Sigmoid colon (tissue), 7 donors: Measurements from ENCODE around the gene DNASE2. TPM values are rescaled to one million over a fixed set of nuclear protein-coding genes. Genes with fewer than 3 reads are reported as not detected.
A peak's percentile ranks its signal among the peaks of the same experiment; 100 is the strongest.
"Not testable (repeated sequence)": the region's sequence is repeated elsewhere in the genome, so short reads cannot be mapped to it uniquely, and the experiment has no call there.

Experiments used
- DNase-seq: peaks from one replicate; pipeline ENCODE4 v3.0.0-alpha.2; 2019
- H3K27ac ChIP-seq, 4 donors: fragments of 200-600 bp; sonication (generic); one replicate each; pipeline ENCODE4 v1.5.1; 2016 to 2019; ENCODE audit warnings: mild to moderate bottlenecking in 1 of 4
- H3K27me3 ChIP-seq, 3 donors: fragments of 200-600 bp; sonication (generic); one replicate each; pipeline ENCODE4 v1.5.1; 2019; ENCODE audit warnings: mild to moderate bottlenecking in 1 of 3
- H3K36me3 ChIP-seq, 4 donors: fragments of 200-600 bp; sonication (generic); one replicate each; pipeline ENCODE4 v1.5.1; 2016 to 2019
- H3K4me1 ChIP-seq, 4 donors: fragments of 200-600 bp; sonication (generic); one replicate each; pipeline ENCODE4 v1.5.1; 2017 to 2019
- H3K4me3 ChIP-seq, 4 donors: fragments of 200-600 bp; sonication (generic); one replicate each; pipeline ENCODE4 v1.5.1; 2017 to 2019; ENCODE audit warnings: mild to moderate bottlenecking in 2 of 4, moderate library complexity in 1 of 4
- H3K9me3 ChIP-seq, 4 donors: fragments of 200-600 bp in 3 of 4; sonication (generic) in 3 of 4; one replicate each; pipeline versions ENCODE4 v1.5.1 to v1.6.1; 2013 to 2019
- CTCF ChIP-seq, 4 experiments: fragments of 450-650 bp in 3 of 4; fragments of 200-600 bp in 1 of 4; IDR thresholded peaks; one replicate each; pipeline ENCODE4 v1.5.1; 2016 to 2019; ENCODE audit warnings: antibody characterized with exemption in 4 of 4, mild to moderate bottlenecking in 3 of 4, moderate library complexity in 2 of 4
- EP300 ChIP-seq, 4 donors: sonication (generic); formaldehyde crosslinking; IDR thresholded peaks; one replicate each; pipeline ENCODE4 v1.6.1; 2017; ENCODE audit warnings: antibody characterized with exemption in 4 of 4
- POLR2A ChIP-seq, 2 donors: fragments of 450-650 bp; IDR thresholded peaks; one replicate each; pipeline ENCODE4 v1.6.1; 2016; ENCODE audit warnings: antibody characterized with exemption in 2 of 2, mild to moderate bottlenecking in 2 of 2, moderate library complexity in 2 of 2
- POLR2AphosphoS5 ChIP-seq, 4 donors: sonication (generic); formaldehyde crosslinking; IDR thresholded peaks; one replicate each; pipeline ENCODE4 v1.6.1; 2017; ENCODE audit warnings: antibody characterized with exemption in 4 of 4
- WGBS, 2 donors: extraction: QIAGEN DNeasy Blood & Tissue Kit; methylation state at CpG; one replicate each; pipeline ENCODE4 v1.1.7; 2013; 5-methylcytosine and 5-hydroxymethylcytosine counted together
- intact Hi-C: fragments of 100-400 bp; cut with DNase I; formaldehyde crosslinking; loops from one replicate; pipeline ENCODE4 v1.15.1; 2023
- polyA plus RNA-seq, 3 donors: library from polyadenylated mRNA; stranded (reverse); fragments of 200-250 nt; gene quantifications; one replicate each; pipeline ENCODE4 v1.2.3, GENCODE V29; 2013
- total RNA-seq, 4 donors: library from RNA; depleted of rRNA; stranded (reverse); fragments of >200 nt; gene quantifications; one replicate each; pipeline ENCODE4 v1.1.0, GENCODE V29; 2016
- donor health status: healthy with polysubstance abuse.
- donor health status: Bipolar disorder and iron deficiency.
- donor health status: healthy.

The DNASE2 gene
- total and polyA plus RNA-seq, 7 donors, result 11.4 to 45.4 (median 30.6) TPM

- peaks cover 0 to 53% (median 18%) of the 10 kb centered on the region in 4 donors for H3K36me3 ChIP-seq
- 96 to 97% methylated on average over 5 of the region's 5 CpGs for WGBS, 2 donors
These were observed 12.3 kb upstream of the DNASE2 start for GRCh38 chr19:12893582-12893981.

DNA sequence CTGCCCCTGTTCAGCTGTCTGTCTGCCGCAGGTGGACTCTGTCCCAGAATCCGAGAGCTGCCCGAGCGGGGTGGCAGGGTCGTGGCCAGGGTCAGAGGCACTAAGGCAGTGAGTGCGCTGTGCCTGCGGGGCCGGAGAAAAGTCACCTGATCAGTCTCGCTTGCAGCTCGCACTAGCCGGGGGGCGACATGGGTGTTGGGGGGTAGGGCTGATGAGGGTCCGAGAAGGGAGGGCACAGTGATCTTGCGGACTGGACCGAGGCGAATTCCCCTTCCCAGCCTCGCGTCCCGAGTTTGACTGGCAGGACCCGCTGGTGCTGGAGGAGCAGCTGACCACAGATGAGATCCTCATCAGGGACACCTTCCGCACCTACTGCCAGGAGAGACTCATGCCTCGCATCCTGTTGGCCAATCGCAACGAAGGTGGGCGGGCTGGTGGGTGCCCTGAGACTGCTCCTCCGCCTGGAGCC lies 10.3 kb upstream of the DNASE2 start:
- peaks cover 0 to 24% (median 19%) of the 10 kb centered on the region in 4 donors for H3K4me1 ChIP-seq
- WGBS, 2 donors, result 6 to 8% methylated on average over 26 of the region's 26 CpGs
- peak overlapping the region; percentile 54 to 97 (median 86) for H3K4me3 ChIP-seq
- H3K27me3 ChIP-seq, result no peaks in the 10 kb centered on the region
- peak overlapping the region; percentile 76 to 89 (median 84) for H3K27ac ChIP-seq
- DNase-seq, result no peak
- TF ChIP-seq POLR2A (IDR thresholded peaks at IDR 0.05) (no peak), POLR2AphosphoS5 (IDR thresholded peaks at IDR 0.05) (no peak), CTCF (IDR thresholded peaks at IDR 0.05) (no peak), EP300 (IDR thresholded peaks at IDR 0.05) (no peak)
- H3K36me3 ChIP-seq, result peaks cover 0 to 33% (median 8%) of the 10 kb centered on the region in 4 donors
- intact Hi-C loops, result loop anchor here (5.0 kb wide), 1 partner anchor 41 kb away; the partner anchor contains the start of gene FARSA
- no peaks in the 10 kb centered on the region for H3K9me3 ChIP-seq

More at GRCh38 chr19:12893582-12893981, 12.3 kb upstream of the DNASE2 start:
- TF ChIP-seq EP300 (IDR thresholded peaks at IDR 0.05) (no peak), POLR2A (IDR thresholded peaks at IDR 0.05) (no peak), CTCF (IDR thresholded peaks at IDR 0.05) (no peak), POLR2AphosphoS5 (IDR thresholded peaks at IDR 0.05) (no peak)
- intact Hi-C loops, result loop anchor here (5.0 kb wide), 1 partner anchor 39 kb away; the partner anchor contains the start of gene FARSA
- H3K4me3 ChIP-seq, result no peak overlapping the region
- no peaks in the 10 kb centered on the region for H3K27me3 ChIP-seq
- H3K27ac ChIP-seq, result no peak overlapping the region
- peaks cover 0 to 24% (median 19%) of the 10 kb centered on the region in 4 donors for H3K4me1 ChIP-seq
- no peak for DNase-seq
- no peaks in the 10 kb centered on the region for H3K9me3 ChIP-seq

GRCh38 chr19:12890787-12891552 lies 9.7 kb upstream of the DNASE2 start, which contains the start of gene GCDH:
Gene GCDH (plus strand): TSS chr19:12891160. CDS start chr19:12891305, 145 bp downstream.
- Histone ChIP-seq H3K27ac (peak within 1 kb of the TSS; percentile 76 to 89 (median 84)), H3K4me1 (peaks cover 0 to 26% (median 22%) of the 10 kb centered on the region in 4 donors), H3K36me3 (peaks cover 0 to 27% (median 4%) of the 10 kb centered on the region in 4 donors), H3K4me3 (peak within 1 kb of the TSS; percentile 54 to 97 (median 86)), H3K27me3 (peaks cover 0 to 5% (median 2%) of the 10 kb centered on the region in 3 donors), H3K9me3 (no peaks in the 10 kb centered on the region)
- 0% methylated on average over 49 of the region's 49 CpGs for WGBS, 2 donors
- DNase-seq, result peak; percentile 100
- intact Hi-C loops, result loop anchor here (5.0 kb wide), 1 partner anchor 41 kb away; the partner anchor contains the start of gene FARSA
- TF ChIP-seq EP300 (IDR thresholded peaks at IDR 0.05), result no peak
- TF ChIP-seq POLR2A (IDR thresholded peaks at IDR 0.05), result peak; percentile 66 to 71
- TF ChIP-seq POLR2AphosphoS5 (IDR thresholded peaks at IDR 0.05), result peak; percentile 80 to 94 (median 91)

DNA sequence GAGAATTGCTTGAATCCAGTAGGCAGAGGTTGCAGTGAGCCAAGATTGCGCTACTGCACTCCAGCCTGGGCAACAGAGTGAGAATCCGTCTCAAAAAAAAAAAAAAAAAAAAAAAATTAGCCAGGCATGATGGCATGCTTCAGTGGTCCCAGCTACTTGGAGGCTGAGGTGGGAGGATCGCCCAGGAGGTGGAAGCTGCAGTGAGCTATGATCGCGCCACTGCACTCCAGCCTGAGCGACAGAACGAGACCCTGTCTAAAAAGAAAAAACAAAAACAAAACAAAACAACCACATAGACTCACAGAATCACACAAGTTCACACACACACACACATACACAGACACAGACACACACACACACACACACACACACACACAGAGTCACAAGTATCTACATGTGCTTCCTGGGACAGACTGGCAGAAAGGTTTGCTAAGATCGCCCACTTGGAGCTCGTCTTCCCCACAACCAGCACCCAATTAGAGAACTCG lies 9.1 kb upstream of the DNASE2 start:
- intact Hi-C loops, result loop anchor here (5.0 kb wide), 1 partner anchor 42 kb away; the partner anchor contains the start of gene FARSA
- H3K36me3 ChIP-seq, result peaks cover 0 to 25% (median 3%) of the 10 kb centered on the region in 4 donors
- peak overlapping the region in 3 of 4 donors; percentile 54 to 97 (median 86) for H3K4me3 ChIP-seq
- peak overlapping the region; percentile 59 to 89 (median 82) for H3K27ac ChIP-seq
- H3K9me3 ChIP-seq, DNase-seq: not testable (repeated sequence)
- H3K27me3 ChIP-seq, result peaks cover 1 to 10% (median 8%) of the 10 kb centered on the region in 3 donors
- 25 to 31% methylated on average over 10 of the region's 10 CpGs for WGBS, 2 donors
- peaks cover 0 to 32% (median 28%) of the 10 kb centered on the region in 4 donors for H3K4me1 ChIP-seq

DNA sequence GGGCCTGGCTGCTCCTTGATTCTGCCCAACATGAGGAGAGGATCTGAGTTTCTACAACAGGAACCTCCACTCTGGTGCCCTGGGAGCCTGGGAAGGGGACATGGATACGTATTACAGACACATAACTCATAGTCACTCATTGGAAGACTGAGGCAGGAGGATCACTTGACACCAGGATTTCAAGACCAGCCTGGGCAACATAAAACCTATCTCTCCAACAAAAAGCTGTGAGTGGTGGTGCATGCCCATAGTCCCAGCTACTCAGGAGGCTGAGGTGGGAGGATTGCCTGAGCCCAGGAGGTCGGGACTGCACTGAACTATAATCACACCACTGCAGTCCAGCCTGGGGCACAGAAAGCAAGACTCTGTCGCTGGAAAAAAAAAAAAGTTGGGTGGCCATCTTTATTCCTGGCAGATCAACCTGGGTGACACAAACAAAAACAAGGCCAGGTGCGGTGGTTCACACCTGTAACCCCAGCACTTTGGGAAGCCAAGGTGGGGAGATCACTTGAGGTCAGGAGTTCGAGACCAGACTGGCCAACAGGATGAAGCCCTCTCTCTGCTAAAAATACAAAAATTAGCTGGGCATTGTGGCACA lies 6.9 kb upstream of the DNASE2 start:
- H3K36me3 ChIP-seq, result peaks cover 0 to 4% (median 0%) of the 10 kb centered on the region in 4 donors
- no peaks in the 10 kb centered on the region for H3K9me3 ChIP-seq
- TF ChIP-seq EP300 (IDR thresholded peaks at IDR 0.05), result no peak
- H3K4me3 ChIP-seq, result no peak overlapping the region
- 77 to 83% methylated on average over 5 of the region's 5 CpGs for WGBS, 2 donors
- H3K27me3 ChIP-seq, result peaks cover 5 to 23% (median 15%) of the 10 kb centered on the region in 3 donors
- DNase-seq, result no peak
- H3K4me1 ChIP-seq, result peaks cover 0 to 38% (median 34%) of the 10 kb centered on the region in 4 donors
- intact Hi-C loops, result loop anchor here (5.0 to 10.0 kb wide), 2 partner anchors 59 to 217 kb away; partner anchors contain the start of genes LYL1 and RAD23A
- H3K27ac ChIP-seq, result no peak overlapping the region
